Measurements from ENCODE around the gene ENPP3. TPM values are rescaled to one million over a fixed set of nuclear protein-coding genes. Genes with fewer than 3 reads are reported as not detected.

The ENPP3 gene
- total RNA-seq, 1 donor from 2014 or later = not detected

DNA sequence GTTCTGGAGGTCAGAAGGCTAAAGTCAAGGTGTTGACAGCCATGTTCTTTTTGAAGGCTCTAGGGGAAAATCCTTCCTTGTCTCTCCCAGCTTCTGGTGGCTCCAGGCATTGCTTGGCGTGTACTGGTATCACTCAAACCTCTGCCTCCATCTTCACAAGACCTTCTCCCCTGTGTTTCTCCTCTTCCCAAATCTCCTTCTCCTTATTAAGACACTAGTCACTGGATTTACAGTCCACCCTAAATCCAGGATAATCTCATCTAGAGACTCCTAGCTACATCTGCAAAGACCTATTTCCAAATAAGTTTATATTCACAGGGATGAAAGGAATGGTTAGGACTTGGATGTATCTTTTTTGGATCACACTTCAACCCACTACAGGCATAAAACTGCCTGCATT, 99.7 kb downstream of the ENPP3 start:
- Mint-ChIP-seq H3K36me3 (ENCODE audit: unreplicated experiment) (peaks cover 2% of the 10 kb centered on the region), H3K27me3 (ENCODE audit: unreplicated experiment) (no peaks in the 10 kb centered on the region), H3K4me1 (ENCODE audit: unreplicated experiment) (peaks cover 8% of the 10 kb centered on the region), H3K9me3 (ENCODE audit: unreplicated experiment) (no peaks in the 10 kb centered on the region), H3K27ac (ENCODE audit: unreplicated experiment) (no peak overlapping the region), H3K4me3 (ENCODE audit: unreplicated experiment) (no peak overlapping the region)
- DNase-seq (ENCODE audit: extremely low spot score, unreplicated experiment) = no peak
- TF ChIP-seq CTCF (IDR thresholded peaks at IDR 0.05) = no peak

- H3K36me3 Mint-ChIP-seq (ENCODE audit: unreplicated experiment) = peaks cover 2% of the 10 kb centered on the region
- no peak overlapping the region for H3K4me3 Mint-ChIP-seq (ENCODE audit: unreplicated experiment)
- no peak overlapping the region for H3K27ac Mint-ChIP-seq (ENCODE audit: unreplicated experiment)
- no peaks in the 10 kb centered on the region for H3K4me1 Mint-ChIP-seq (ENCODE audit: unreplicated experiment)
- DNase-seq (ENCODE audit: extremely low spot score, unreplicated experiment) = no peak
- H3K27me3 Mint-ChIP-seq (ENCODE audit: unreplicated experiment) = no peaks in the 10 kb centered on the region
- H3K9me3 Mint-ChIP-seq (ENCODE audit: unreplicated experiment) = no peaks in the 10 kb centered on the region
- no peak for TF ChIP-seq CTCF (IDR thresholded peaks at IDR 0.05)
Measured at GRCh38 chr6:131739136-131739535, 102.0 kb downstream of the ENPP3 start.

DNA sequence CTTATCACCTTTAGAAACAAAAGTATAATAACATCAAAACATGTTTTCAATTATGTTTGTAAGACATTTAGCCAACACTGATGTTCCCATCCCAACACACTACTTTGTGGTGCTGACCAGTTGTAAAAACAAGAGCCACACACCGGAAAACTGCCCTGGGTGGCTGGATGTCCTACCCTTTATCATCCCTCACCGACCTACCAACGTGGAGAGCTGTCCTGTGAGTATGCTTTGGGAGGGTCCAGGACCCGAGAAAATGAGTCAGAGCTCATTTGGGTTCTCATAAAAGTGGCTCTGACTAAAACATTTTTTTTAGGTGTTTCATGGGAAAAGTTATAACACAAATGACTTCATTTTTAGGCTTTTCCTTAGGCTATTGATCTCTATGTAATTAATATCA, 103.1 kb downstream of the ENPP3 start:
- Mint-ChIP-seq H3K36me3 (ENCODE audit: unreplicated experiment) (peaks cover under 1% of the 10 kb centered on the region), H3K9me3 (ENCODE audit: unreplicated experiment) (no peaks in the 10 kb centered on the region), H3K27me3 (ENCODE audit: unreplicated experiment) (no peaks in the 10 kb centered on the region), H3K4me1 (ENCODE audit: unreplicated experiment) (no peaks in the 10 kb centered on the region), H3K4me3 (ENCODE audit: unreplicated experiment) (no peak overlapping the region), H3K27ac (ENCODE audit: unreplicated experiment) (no peak overlapping the region)
- no peak for DNase-seq (ENCODE audit: extremely low spot score, unreplicated experiment)
- no peak for TF ChIP-seq CTCF (IDR thresholded peaks at IDR 0.05)

DNA sequence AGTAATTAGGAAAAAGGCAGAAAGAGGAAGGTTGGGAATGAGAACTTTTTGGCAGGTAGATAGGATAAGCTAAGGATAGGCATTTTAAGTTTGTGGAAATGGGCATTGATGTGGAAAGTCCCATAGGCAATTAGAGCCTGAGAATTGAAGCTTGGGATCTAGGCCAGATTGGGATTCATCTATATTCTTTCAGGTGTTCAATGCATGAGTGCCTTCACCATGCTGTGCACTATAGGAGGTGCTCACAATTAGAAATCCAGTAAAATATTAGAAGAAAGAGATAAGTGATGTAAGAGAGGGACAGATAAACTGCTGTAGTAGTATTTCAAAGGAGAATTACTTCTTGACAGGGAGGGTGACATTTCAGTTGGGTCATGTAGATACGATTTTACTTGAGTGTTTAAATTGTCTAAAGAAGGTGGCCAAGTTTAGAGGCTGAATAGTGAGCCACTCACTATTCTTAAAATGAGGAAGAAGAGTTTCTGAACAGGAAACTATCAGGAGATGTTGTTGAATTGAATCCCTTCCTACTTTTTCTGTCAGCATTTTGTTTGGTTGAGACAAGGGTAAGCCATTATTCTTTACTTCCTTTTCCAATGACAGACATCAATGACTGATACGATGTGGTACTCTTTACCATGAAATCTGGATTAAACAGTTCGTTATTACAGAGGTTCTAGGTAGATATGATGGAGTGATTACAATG, 104.7 kb downstream of the ENPP3 start:
- Mint-ChIP-seq H3K36me3 (ENCODE audit: unreplicated experiment) (no peaks in the 10 kb centered on the region), H3K4me3 (ENCODE audit: unreplicated experiment) (no peak overlapping the region), H3K27ac (ENCODE audit: unreplicated experiment) (no peak overlapping the region), H3K27me3 (ENCODE audit: unreplicated experiment) (no peaks in the 10 kb centered on the region), H3K4me1 (ENCODE audit: unreplicated experiment) (no peaks in the 10 kb centered on the region), H3K9me3 (ENCODE audit: unreplicated experiment) (no peaks in the 10 kb centered on the region)
- no peak for DNase-seq (ENCODE audit: extremely low spot score, unreplicated experiment)
- TF ChIP-seq CTCF (IDR thresholded peaks at IDR 0.05) = no peak

- Mint-ChIP-seq H3K36me3 (ENCODE audit: unreplicated experiment) (no peaks in the 10 kb centered on the region), H3K4me1 (ENCODE audit: unreplicated experiment) (no peaks in the 10 kb centered on the region), H3K27ac (ENCODE audit: unreplicated experiment) (no peak overlapping the region), H3K9me3 (ENCODE audit: unreplicated experiment) (no peaks in the 10 kb centered on the region), H3K27me3 (ENCODE audit: unreplicated experiment) (no peaks in the 10 kb centered on the region), H3K4me3 (ENCODE audit: unreplicated experiment) (no peak overlapping the region)
- no peak for DNase-seq (ENCODE audit: extremely low spot score, unreplicated experiment)
- TF ChIP-seq CTCF (IDR thresholded peaks at IDR 0.05) = no peak
Measured at GRCh38 chr6:131744432-131745287, 107.6 kb downstream of the ENPP3 start.

Data from osteocyte (in vitro differentiated cells).